Bronchial epithelial cell (primary cell): ENCODE results near the gene EFNA4. TPM values are rescaled to one million over a fixed set of nuclear protein-coding genes. Genes with fewer than 3 reads are reported as not detected.
"Not testable (repeated sequence)": the region's sequence is repeated elsewhere in the genome, so short reads cannot be mapped to it uniquely, and the experiment has no call there.

Experiments used
- DNase-seq: peaks from one replicate; pipeline ENCODE4 v3.0.0-alpha.2; 2010; ENCODE audit warnings: low read depth
- FAIRE-seq: peaks from 2 replicates; lab custom pipeline; 2011; peaks lifted over from hg19 to GRCh38; lab: Jason Lieb, UNC
- H3K27me3 ChIP-seq: 2 replicates; pipeline ENCODE4 v1.5.1; 2011; ENCODE audit warnings: low read length; ENCODE audit not compliant: control insufficient read depth, insufficient read depth
- H3K36me3 ChIP-seq: 2 replicates; pipeline ENCODE4 v1.5.1; 2011; ENCODE audit warnings: low read length; ENCODE audit not compliant: control insufficient read depth, insufficient read depth
- H3K4me3 ChIP-seq: 2 replicates; pipeline ENCODE4 v1.5.1; 2011; ENCODE audit warnings: mild to moderate bottlenecking, low read depth, low read length, control low read depth
- total RNA-seq: library from RNA; depleted of rRNA; stranded (reverse); fragments of >200 nt; gene quantifications from 2 replicates; pipeline ENCODE4 v1.2.1, GENCODE V29; 2014
- TF ChIP-seq, protein P1 (sequence below): IDR thresholded peaks from 2 replicates; pipeline ENCODE4 v1.5.1; 2011; ENCODE audit warnings: mild to moderate bottlenecking, moderate library complexity, low read length, control low read depth, inconsistent platforms; ENCODE audit not compliant: insufficient read depth, severe bottlenecking

Gene EFNA4
- total RNA-seq, 1 donor from 2014 or later = 8.7 TPM

DNA sequence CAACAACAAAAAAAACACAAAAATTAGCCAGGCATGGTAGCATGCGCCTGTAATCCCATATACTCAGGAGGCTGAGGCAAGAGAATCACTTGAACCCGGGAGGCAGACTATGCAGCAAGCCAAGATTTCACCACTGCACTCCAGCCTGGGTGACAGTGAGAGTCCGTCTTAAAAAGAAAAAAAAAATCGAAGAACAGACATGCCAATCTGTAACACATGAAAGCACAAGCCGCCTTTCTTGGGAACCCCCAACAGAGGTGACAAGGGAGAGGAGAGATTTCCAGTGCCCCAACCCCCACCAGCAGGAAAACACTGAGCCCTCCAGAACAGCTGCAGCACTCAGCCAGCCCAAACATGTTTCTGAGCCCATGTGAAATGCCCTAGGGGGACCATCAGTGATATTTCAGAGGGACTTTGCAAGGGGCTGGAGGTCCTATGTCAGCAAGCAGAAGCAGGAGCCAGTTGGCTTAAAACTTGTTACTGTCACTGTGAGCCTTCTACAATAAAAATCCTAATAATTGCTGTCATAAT lies 50.0 kb downstream of the EFNA4 start:
- H3K36me3 ChIP-seq = no peaks in the 10 kb centered on the region
- no peak overlapping the region for H3K4me3 ChIP-seq
- TF ChIP-seq, protein P1, sequence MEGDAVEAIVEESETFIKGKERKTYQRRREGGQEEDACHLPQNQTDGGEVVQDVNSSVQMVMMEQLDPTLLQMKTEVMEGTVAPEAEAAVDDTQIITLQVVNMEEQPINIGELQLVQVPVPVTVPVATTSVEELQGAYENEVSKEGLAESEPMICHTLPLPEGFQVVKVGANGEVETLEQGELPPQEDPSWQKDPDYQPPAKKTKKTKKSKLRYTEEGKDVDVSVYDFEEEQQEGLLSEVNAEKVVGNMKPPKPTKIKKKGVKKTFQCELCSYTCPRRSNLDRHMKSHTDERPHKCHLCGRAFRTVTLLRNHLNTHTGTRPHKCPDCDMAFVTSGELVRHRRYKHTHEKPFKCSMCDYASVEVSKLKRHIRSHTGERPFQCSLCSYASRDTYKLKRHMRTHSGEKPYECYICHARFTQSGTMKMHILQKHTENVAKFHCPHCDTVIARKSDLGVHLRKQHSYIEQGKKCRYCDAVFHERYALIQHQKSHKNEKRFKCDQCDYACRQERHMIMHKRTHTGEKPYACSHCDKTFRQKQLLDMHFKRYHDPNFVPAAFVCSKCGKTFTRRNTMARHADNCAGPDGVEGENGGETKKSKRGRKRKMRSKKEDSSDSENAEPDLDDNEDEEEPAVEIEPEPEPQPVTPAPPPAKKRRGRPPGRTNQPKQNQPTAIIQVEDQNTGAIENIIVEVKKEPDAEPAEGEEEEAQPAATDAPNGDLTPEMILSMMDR = no peak
- H3K27me3 ChIP-seq = no peaks in the 10 kb centered on the region
- DNase-seq = no peak
- no peak for FAIRE-seq

DNA sequence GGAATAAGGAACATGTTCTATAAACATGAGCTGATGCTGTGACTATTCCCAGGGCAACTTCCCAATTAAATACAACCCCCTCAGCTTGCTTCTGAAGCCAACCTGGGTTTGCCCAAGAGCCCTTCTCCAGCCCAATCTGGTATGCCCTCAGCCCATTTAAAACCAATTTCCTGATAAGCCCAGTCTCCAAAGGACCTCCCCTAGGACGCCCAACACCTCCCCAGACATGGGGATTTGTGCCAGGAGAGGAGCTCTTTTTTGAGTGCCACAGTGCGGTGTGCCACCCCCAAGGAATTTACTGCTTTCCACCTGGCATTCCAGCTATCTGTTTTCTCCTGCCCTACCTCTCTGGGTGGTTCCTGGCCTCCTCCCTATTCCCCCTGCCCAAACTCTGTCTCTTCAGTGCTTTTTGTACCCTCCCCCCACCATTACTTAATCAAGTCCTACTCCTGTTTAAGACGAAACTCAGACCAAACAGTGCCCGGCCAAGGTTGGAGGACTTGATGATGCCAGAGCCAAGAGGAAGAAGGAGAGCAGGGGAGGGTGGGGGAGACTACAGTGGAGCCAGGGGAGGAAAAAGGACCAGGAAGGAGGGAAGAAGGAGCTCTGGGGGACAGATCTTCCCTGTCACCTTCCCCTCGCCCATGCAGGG lies 52.7 kb downstream of the EFNA4 start:
- no peaks in the 10 kb centered on the region for H3K36me3 ChIP-seq
- FAIRE-seq (no peak), DNase-seq (no peak)
- H3K27me3 ChIP-seq = no peaks in the 10 kb centered on the region
- TF ChIP-seq, protein P1 = no peak
- H3K4me3 ChIP-seq = no peak overlapping the region

DNA sequence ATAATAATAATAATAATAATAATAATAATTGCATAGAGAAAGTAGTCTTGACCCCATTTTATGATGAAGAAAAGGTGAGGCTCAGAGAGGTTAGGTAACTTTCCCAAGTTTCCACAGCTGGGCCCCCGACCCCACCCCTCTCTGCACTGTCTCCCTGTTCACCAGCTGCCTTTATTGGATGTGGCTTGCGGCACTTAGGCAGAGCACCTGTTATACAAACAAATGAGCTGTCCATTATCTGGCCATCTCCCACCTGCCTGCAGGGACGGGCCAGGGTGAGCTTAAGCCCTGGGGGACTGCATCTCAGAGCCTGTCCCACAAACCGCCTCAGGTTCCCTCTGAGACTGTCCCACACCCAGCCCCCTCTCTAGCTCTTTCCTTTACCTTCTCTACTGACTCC lies 54.1 kb downstream of the EFNA4 start:
- TF ChIP-seq, protein P1 = no peak
- no peak for FAIRE-seq
- DNase-seq = no peak

GRCh38 chr1:155118090-155118489 lies 54.5 kb downstream of the EFNA4 start:
- not testable (repeated sequence) for DNase-seq, H3K4me3 ChIP-seq, H3K27me3 ChIP-seq, FAIRE-seq, H3K36me3 ChIP-seq

More for the DNA sequence above, 54.1 kb downstream of the EFNA4 start:
- no peaks in the 10 kb centered on the region for H3K27me3 ChIP-seq
- H3K36me3 ChIP-seq = no peaks in the 10 kb centered on the region
- no peak overlapping the region for H3K4me3 ChIP-seq

Other genes starting within 250 kb of the EFNA4 start
- under 0.01 TPM in 1 of 2 replicates, not detected in the other for gene KCNN3, start 193.5 kb upstream of the EFNA4 start, total RNA-seq
- gene PMVK, start 127.0 kb upstream of the EFNA4 start, total RNA-seq = 11.3 and 24.6 TPM in 2 replicates
- gene PBXIP1, start 107.6 kb upstream of the EFNA4 start, total RNA-seq = 23.7 and 28.3 TPM in 2 replicates
- gene PYGO2, start 102.0 kb upstream of the EFNA4 start, total RNA-seq = 7.4 and 20.0 TPM in 2 replicates
- gene SHC1, start 93.0 kb upstream of the EFNA4 start, total RNA-seq = 216 and 351 TPM in 2 replicates
- 56.3 and 76.9 TPM in 2 replicates for gene CKS1B, start 89.1 kb upstream of the EFNA4 start, total RNA-seq
- 40.8 and 49.3 TPM in 2 replicates for gene FLAD1, start 80.4 kb upstream of the EFNA4 start, total RNA-seq
- 0.51 TPM in 1 of 2 replicates, not detected in the other for gene LENEP, start 70.2 kb upstream of the EFNA4 start, total RNA-seq
- gene ZBTB7B, start 60.9 kb upstream of the EFNA4 start, total RNA-seq = 46.1 and 112 TPM in 2 replicates
- gene DCST2, start 30.0 kb upstream of the EFNA4 start, total RNA-seq = under 0.01 and 0.13 TPM in 2 replicates
- not detected in 2 replicates for gene DCST1, start 29.9 kb upstream of the EFNA4 start, total RNA-seq
- gene ADAM15, start 12.4 kb upstream of the EFNA4 start, total RNA-seq = 181 and 322 TPM in 2 replicates
- gene EFNA3, start 15.1 kb downstream of the EFNA4 start, total RNA-seq = 3.7 and 11.9 TPM in 2 replicates
- 31.9 and 54.3 TPM in 2 replicates for gene EFNA1, start 64.1 kb downstream of the EFNA4 start, total RNA-seq
- 149 and 161 TPM in 2 replicates for gene SLC50A1, start 72.1 kb downstream of the EFNA4 start, total RNA-seq
- 37.4 and 43.5 TPM in 2 replicates for gene DPM3, start 76.8 kb downstream of the EFNA4 start, total RNA-seq
- 76.3 and 133 TPM in 2 replicates for gene KRTCAP2, start 109.6 kb downstream of the EFNA4 start, total RNA-seq
- gene TRIM46, start 110.1 kb downstream of the EFNA4 start, total RNA-seq = 0.26 and 0.64 TPM in 2 replicates
- gene THBS3, start 144.2 kb downstream of the EFNA4 start, total RNA-seq = 16.3 and 19.6 TPM in 2 replicates
- 48.4 and 49.5 TPM in 2 replicates for gene MTX1, start 145.0 kb downstream of the EFNA4 start, total RNA-seq
- 3.2 and 3.7 TPM in 2 replicates for gene ENTREP3, start 191.7 kb downstream of the EFNA4 start, total RNA-seq
- 23.4 and 26.9 TPM in 2 replicates for gene SCAMP3, start 198.6 kb downstream of the EFNA4 start, total RNA-seq
- gene CLK2, start 209.8 kb downstream of the EFNA4 start, total RNA-seq = 19.7 and 23.4 TPM in 2 replicates
- gene HCN3, start 213.7 kb downstream of the EFNA4 start, total RNA-seq = 0.90 and 1.1 TPM in 2 replicates
- not detected in 2 replicates for gene PKLR, start 237.7 kb downstream of the EFNA4 start, total RNA-seq
- gene FDPS, start 245.1 kb downstream of the EFNA4 start, total RNA-seq = 103 and 167 TPM in 2 replicates